Neural cell (in vitro differentiated cells): ENCODE results near the gene NACC2. TPM values are rescaled to one million over a fixed set of nuclear protein-coding genes. Genes with fewer than 3 reads are reported as not detected.

Experiments
- H2AFZ ChIP-seq: fragments of 200-600, 300-800 bp; sonication (generic), shearing (Covaris generic); 2 replicates; pipeline ENCODE4 v1.6.0; 2014; ENCODE audit warnings: low read depth, mild to moderate bottlenecking, antibody characterized with exemption, low read length, moderate library complexity
- H3F3A ChIP-seq: fragments of 200-600 bp; shearing (Covaris generic); 2 replicates; pipeline ENCODE4 v1.6.1; 2016; ENCODE audit warnings: mild to moderate bottlenecking, moderate library complexity, mixed read lengths, antibody characterized with exemption, low read length; ENCODE audit not compliant: insufficient read depth, poor library complexity, severe bottlenecking
- H3K27ac ChIP-seq: fragments of 200-600, 300-800 bp; sonication (generic), shearing (Covaris generic); 2 replicates; pipeline ENCODE4 v1.5.1; 2014; ENCODE audit warnings: mild to moderate bottlenecking, low read length, moderate library complexity
- H3K27me3 ChIP-seq: fragments of 300-800, 200-600 bp; sonication (generic), shearing (Covaris generic); 2 replicates; pipeline ENCODE4 v1.6.0; 2014; ENCODE audit warnings: mild to moderate bottlenecking, low read depth, low read length, moderate library complexity; ENCODE audit not compliant: insufficient read depth
- H3K36me3 ChIP-seq: fragments of 300-800, 200-600 bp; sonication (generic), shearing (Covaris generic); 2 replicates; pipeline ENCODE4 v1.5.1; 2014; ENCODE audit warnings: mild to moderate bottlenecking, antibody characterized with exemption, low read length, moderate library complexity; ENCODE audit not compliant: insufficient read depth
- H3K4me2 ChIP-seq: fragments of 300-800, 200-600 bp; sonication (generic), shearing (Covaris generic); 2 replicates; pipeline ENCODE4 v1.6.0; 2014; ENCODE audit warnings: mild to moderate bottlenecking, low read length
- H3K4me3 ChIP-seq: fragments of 300-800, 200-600 bp; sonication (generic), shearing (Covaris generic); 2 replicates; pipeline ENCODE4 v1.5.1; 2014; ENCODE audit warnings: mild to moderate bottlenecking, low read length, moderate library complexity
- H3K79me2 ChIP-seq: fragments of 200-600 bp; shearing (Covaris generic); replicated peaks from 2 replicates; pipeline ENCODE4 v1.6.0; 2014; ENCODE audit warnings: mild to moderate bottlenecking, low read length, moderate library complexity; ENCODE audit not compliant: insufficient read depth
- H3K9ac ChIP-seq: fragments of 300-800, 200-600 bp; sonication (generic), shearing (Covaris generic); 2 replicates; pipeline ENCODE4 v1.6.1; 2016; ENCODE audit warnings: mild to moderate bottlenecking, low read length, mixed read lengths
- H3K9me2 ChIP-seq: fragments of 200-600 bp; shearing (Covaris generic); 2 replicates; pipeline ENCODE4 v1.6.1; 2016; ENCODE audit warnings: mild to moderate bottlenecking, low read length, mixed read lengths; ENCODE audit not compliant: insufficient read depth
- H3K9me3 ChIP-seq: fragments of 200-600, 300-800 bp; sonication (generic), shearing (Covaris generic); 2 replicates; pipeline ENCODE4 v1.6.1; 2016; ENCODE audit warnings: mild to moderate bottlenecking, mixed run types, low read length, moderate library complexity, mixed read lengths
- H4K20me1 ChIP-seq: fragments of 200-600 bp; shearing (Covaris generic); 2 replicates; pipeline ENCODE4 v1.6.1; 2016; ENCODE audit warnings: mild to moderate bottlenecking, mixed run types; ENCODE audit not compliant: insufficient read depth
- CTCF ChIP-seq: fragments of 450-650 bp; IDR thresholded peaks from 2 replicates; pipeline ENCODE4 v1.5.1; 2014; ENCODE audit warnings: antibody characterized with exemption, mild to moderate bottlenecking, moderate library complexity; ENCODE audit not compliant: poor library complexity, severe bottlenecking
- EP300 ChIP-seq: fragments of 450-650 bp; conservative IDR thresholded peaks from 2 replicates; pipeline ENCODE4 v1.6.1; 2014; ENCODE audit warnings: antibody characterized with exemption, mild to moderate bottlenecking, moderate library complexity; ENCODE audit not compliant: poor library complexity, severe bottlenecking
- EZH2 ChIP-seq: fragments of 200-600, 300-800 bp; shearing (Covaris generic), sonication (generic); IDR thresholded peaks from 2 replicates; pipeline ENCODE4 v1.6.1; 2014; ENCODE audit warnings: antibody characterized with exemption, low read length, borderline replicate concordance, mild to moderate bottlenecking; ENCODE audit not compliant: insufficient read depth, poor library complexity, severe bottlenecking
- MXI1 ChIP-seq: fragments of 450-650 bp; conservative IDR thresholded peaks from 2 replicates; pipeline ENCODE4 v1.6.1; 2014; ENCODE audit warnings: antibody characterized with exemption, mild to moderate bottlenecking; ENCODE audit not compliant: poor library complexity, severe bottlenecking
- POLR2AphosphoS5 ChIP-seq: IDR thresholded peaks from 2 replicates; pipeline ENCODE4 v1.6.1; 2012
- RAD21 ChIP-seq: fragments of 450-650 bp; conservative IDR thresholded peaks from 2 replicates; pipeline ENCODE4 v1.6.1; 2014; ENCODE audit warnings: antibody characterized with exemption, mild to moderate bottlenecking, moderate library complexity
- SMC3 ChIP-seq: fragments of 450-650 bp; conservative IDR thresholded peaks from 2 replicates; pipeline ENCODE4 v1.6.1; 2014; ENCODE audit warnings: antibody characterized with exemption, mild to moderate bottlenecking, moderate library complexity; ENCODE audit not compliant: poor library complexity
- TAF1 ChIP-seq: IDR thresholded peaks from 2 replicates; pipeline ENCODE4 v1.6.1; 2012; ENCODE audit warnings: low read depth
- polyA plus RNA-seq: library from polyadenylated mRNA; depleted of rRNA; stranded (reverse); fragments of >200 nt; gene quantifications from 2 replicates; pipeline ENCODE4 v1.2.3, GENCODE V29; 2014
- TF ChIP-seq, protein P1 (sequence below): IDR thresholded peaks from 2 replicates; pipeline ENCODE4 v1.6.1; 2012; ENCODE audit warnings: borderline replicate concordance

The NACC2 gene
- polyA plus RNA-seq, 1 donor from 2014 or later = 1.7 TPM

DNA sequence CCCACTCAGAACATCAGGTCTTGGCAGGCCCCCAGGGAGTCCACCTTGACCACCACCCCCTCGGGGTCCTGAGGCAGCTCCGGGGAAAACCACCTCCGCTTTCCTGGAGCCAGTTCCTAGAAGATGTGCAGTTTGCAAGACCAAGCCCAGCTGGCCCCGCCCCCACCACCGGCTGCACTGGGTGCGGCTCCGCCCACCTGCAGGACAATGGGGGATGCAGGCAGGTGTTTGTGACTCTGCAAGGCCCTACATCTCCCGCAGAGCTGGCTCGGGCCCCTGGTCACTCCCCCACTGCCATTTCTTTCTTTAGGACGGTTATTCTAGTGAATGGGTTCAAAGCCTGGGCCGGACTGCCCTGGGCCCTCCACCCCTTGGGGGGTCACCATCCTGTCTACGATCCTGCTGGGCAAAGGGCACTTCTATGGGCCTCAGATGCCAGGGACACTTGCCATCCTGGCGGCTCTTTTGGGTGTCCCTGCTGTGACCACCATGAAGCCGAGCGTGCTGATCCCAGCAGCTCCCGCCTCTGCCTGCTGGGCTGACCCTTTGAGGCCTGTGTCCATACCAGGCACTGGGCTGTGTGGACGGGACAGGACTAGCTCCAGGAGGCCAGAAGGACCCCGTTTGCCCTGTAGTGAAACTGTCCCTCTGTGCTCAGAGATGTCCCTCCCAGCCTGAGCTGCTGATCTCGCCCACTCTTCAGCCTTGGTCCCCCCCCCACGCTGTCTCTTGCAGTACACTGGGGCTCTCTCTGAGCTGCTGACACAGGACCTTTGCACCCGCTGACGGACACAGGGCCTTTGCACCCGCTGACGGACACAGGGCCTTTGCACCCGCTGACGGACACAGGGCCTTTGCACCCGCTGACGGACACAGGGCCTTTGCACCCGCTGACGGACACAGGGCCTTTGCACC is 5.9 kb upstream of the NACC2 start (continued):
- no peak for TF ChIP-seq EZH2

- Histone ChIP-seq H3K9me2 (no peaks in the 10 kb centered on the region), H3K27ac (no peak overlapping the region), H2AFZ (no peak overlapping the region), H3K9me3 (no peaks in the 10 kb centered on the region), H3K4me2 (no peak overlapping the region), H3K36me3 (no peaks in the 10 kb centered on the region), H3K79me2 (no peaks in the 10 kb centered on the region), H3K9ac (no peak overlapping the region), H4K20me1 (no peaks in the 10 kb centered on the region), H3K27me3 (peaks cover 7% of the 10 kb centered on the region), H3F3A (no peaks in the 10 kb centered on the region), H3K4me3 (no peak overlapping the region)
- TF ChIP-seq RAD21 = no peak
- TF ChIP-seq MXI1 = no peak
- TF ChIP-seq CTCF = no peak
Observed at GRCh38 chr9:136099542-136099941, 4.5 kb upstream of the NACC2 start.

GRCh38 chr9:136098844-136099243 is 3.8 kb upstream of the NACC2 start:
- no peak overlapping the region for H2AFZ ChIP-seq
- H3K4me3 ChIP-seq = no peak overlapping the region
- TF ChIP-seq POLR2AphosphoS5 (no peak), MXI1 (no peak), EZH2 (no peak)
- H3K36me3 ChIP-seq = no peaks in the 10 kb centered on the region
- no peak overlapping the region for H3K9ac ChIP-seq
- no peaks in the 10 kb centered on the region for H3K79me2 ChIP-seq
- peaks cover 14% of the 10 kb centered on the region for H3K27me3 ChIP-seq
- H4K20me1 ChIP-seq = no peaks in the 10 kb centered on the region
- no peak overlapping the region for H3K27ac ChIP-seq
- no peaks in the 10 kb centered on the region for H3K9me3 ChIP-seq
- H3F3A ChIP-seq = no peaks in the 10 kb centered on the region
- no peak overlapping the region for H3K4me2 ChIP-seq
- H3K9me2 ChIP-seq = no peaks in the 10 kb centered on the region

DNA sequence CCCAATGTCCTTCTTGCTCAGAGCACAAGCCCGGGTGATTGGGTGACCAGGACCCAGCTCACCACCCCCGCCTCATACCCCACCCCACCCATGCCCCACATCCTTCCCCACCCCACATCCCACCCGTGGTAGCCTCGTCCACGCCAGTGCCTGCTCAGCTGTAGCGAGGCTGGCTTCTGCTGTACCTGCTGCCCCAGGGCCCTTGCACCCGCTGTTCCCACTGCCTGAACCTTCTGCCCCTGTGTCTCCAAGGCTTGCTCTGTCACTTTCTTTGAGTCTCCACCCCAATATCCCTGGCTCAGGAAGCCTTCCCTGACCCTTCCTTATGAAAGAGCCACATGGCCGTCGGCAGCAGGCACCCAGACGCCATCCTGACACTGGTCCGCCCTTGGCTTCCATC is 3.1 kb upstream of the NACC2 start:
- no peak overlapping the region for H3K4me3 ChIP-seq
- H2AFZ ChIP-seq = no peak overlapping the region
- no peaks in the 10 kb centered on the region for H3K9me3 ChIP-seq
- no peak overlapping the region for H3K9ac ChIP-seq
- H3K9me2 ChIP-seq = no peaks in the 10 kb centered on the region
- no peaks in the 10 kb centered on the region for H3K36me3 ChIP-seq
- no peaks in the 10 kb centered on the region for H3K79me2 ChIP-seq
- no peaks in the 10 kb centered on the region for H3F3A ChIP-seq
- H4K20me1 ChIP-seq = no peaks in the 10 kb centered on the region
- no peak overlapping the region for H3K4me2 ChIP-seq
- no peak for TF ChIP-seq SMC3
- TF ChIP-seq RAD21 = no peak
- no peak for TF ChIP-seq EP300
- TF ChIP-seq EZH2 = no peak
- TF ChIP-seq POLR2AphosphoS5 = no peak
- no peak for TF ChIP-seq CTCF
- TF ChIP-seq, protein P1, sequence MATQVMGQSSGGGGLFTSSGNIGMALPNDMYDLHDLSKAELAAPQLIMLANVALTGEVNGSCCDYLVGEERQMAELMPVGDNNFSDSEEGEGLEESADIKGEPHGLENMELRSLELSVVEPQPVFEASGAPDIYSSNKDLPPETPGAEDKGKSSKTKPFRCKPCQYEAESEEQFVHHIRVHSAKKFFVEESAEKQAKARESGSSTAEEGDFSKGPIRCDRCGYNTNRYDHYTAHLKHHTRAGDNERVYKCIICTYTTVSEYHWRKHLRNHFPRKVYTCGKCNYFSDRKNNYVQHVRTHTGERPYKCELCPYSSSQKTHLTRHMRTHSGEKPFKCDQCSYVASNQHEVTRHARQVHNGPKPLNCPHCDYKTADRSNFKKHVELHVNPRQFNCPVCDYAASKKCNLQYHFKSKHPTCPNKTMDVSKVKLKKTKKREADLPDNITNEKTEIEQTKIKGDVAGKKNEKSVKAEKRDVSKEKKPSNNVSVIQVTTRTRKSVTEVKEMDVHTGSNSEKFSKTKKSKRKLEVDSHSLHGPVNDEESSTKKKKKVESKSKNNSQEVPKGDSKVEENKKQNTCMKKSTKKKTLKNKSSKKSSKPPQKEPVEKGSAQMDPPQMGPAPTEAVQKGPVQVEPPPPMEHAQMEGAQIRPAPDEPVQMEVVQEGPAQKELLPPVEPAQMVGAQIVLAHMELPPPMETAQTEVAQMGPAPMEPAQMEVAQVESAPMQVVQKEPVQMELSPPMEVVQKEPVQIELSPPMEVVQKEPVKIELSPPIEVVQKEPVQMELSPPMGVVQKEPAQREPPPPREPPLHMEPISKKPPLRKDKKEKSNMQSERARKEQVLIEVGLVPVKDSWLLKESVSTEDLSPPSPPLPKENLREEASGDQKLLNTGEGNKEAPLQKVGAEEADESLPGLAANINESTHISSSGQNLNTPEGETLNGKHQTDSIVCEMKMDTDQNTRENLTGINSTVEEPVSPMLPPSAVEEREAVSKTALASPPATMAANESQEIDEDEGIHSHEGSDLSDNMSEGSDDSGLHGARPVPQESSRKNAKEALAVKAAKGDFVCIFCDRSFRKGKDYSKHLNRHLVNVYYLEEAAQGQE = no peak
- no peak for TF ChIP-seq MXI1
- no peak for TF ChIP-seq TAF1
- H3K27ac ChIP-seq = no peak overlapping the region
- H3K27me3 ChIP-seq = peaks cover 14% of the 10 kb centered on the region
